Esophagus muscularis mucosa (tissue), 4 donors: ENCODE data around the gene CASP2. TPM values are rescaled to one million over a fixed set of nuclear protein-coding genes. Genes with fewer than 3 reads are reported as not detected.

ENCODE experiments used
- DNase-seq: peaks from one replicate; pipeline ENCODE4 v3.0.0-alpha.2; 2017; ENCODE audit errors: extremely low spot score
- H3K27ac ChIP-seq, 4 donors: fragments of 200-600 bp; sonication (generic); replicated peaks in 1 of 4; 1 replicate in 3 of 4; 2 replicates in 1 of 4; pipeline ENCODE4 v1.5.1; 2016 to 2019; ENCODE audit warnings: mild to moderate bottlenecking in 1 of 4
- H3K27me3 ChIP-seq, 4 donors: fragments of 200-600 bp; sonication (generic); one replicate each; pipeline versions ENCODE4 v1.5.1 to v1.6.0; 2016 to 2019
- H3K36me3 ChIP-seq, 4 donors: fragments of 200-600 bp; sonication (generic); one replicate each; pipeline ENCODE4 v1.5.1; 2016 to 2019
- H3K4me1 ChIP-seq, 4 donors: fragments of 200-600 bp; sonication (generic); one replicate each; pipeline ENCODE4 v1.5.1; 2016 to 2019
- H3K4me3 ChIP-seq, 4 donors: fragments of 200-600 bp; sonication (generic); 1 replicate in 2 of 4; 2 replicates in 2 of 4; pipeline ENCODE4 v1.5.1; 2016 to 2019; ENCODE audit warnings: mild to moderate bottlenecking in 4 of 4, moderate library complexity in 1 of 4
- H3K9me3 ChIP-seq, 4 donors: fragments of 200-600 bp; sonication (generic); 1 replicate in 3 of 4; 2 replicates in 1 of 4; pipeline ENCODE4 v1.5.1; 2016 to 2019
- EP300 ChIP-seq: sonication (generic); formaldehyde crosslinking; IDR thresholded peaks from one replicate; pipeline ENCODE4 v1.6.1; 2017; ENCODE audit warnings: antibody characterized with exemption
- POLR2A ChIP-seq: fragments of 450-650 bp; IDR thresholded peaks from one replicate; pipeline ENCODE4 v1.6.1; 2017; ENCODE audit warnings: antibody characterized with exemption, moderate library complexity, mild to moderate bottlenecking, low read depth
- POLR2AphosphoS5 ChIP-seq, 2 donors: sonication (generic); formaldehyde crosslinking; IDR thresholded peaks; one replicate each; pipeline ENCODE4 v1.6.1; 2017; ENCODE audit warnings: antibody characterized with exemption in 2 of 2
- WGBS: methylation state at CpG from one replicate; pipeline ENCODE4 v1.1.5; 2018; 5-methylcytosine and 5-hydroxymethylcytosine counted together
- intact Hi-C: fragments of 100-400 bp; cut with DNase I; formaldehyde crosslinking; loops from one replicate; pipeline ENCODE4 v1.15.1; 2023
- total RNA-seq, 4 donors: library from RNA; depleted of rRNA; stranded (reverse); fragments of >200 nt; gene quantifications; one replicate each; pipeline versions ENCODE4 v1.1.0 to v1.2.1, GENCODE V29; 2016
- TF ChIP-seq, protein P1 (sequence below), 3 experiments: fragments of 200-600 bp in 2 of 3; fragments of 450-650 bp in 1 of 3; sonication (generic) in 2 of 3; IDR thresholded peaks; one replicate each; pipeline ENCODE4 v1.5.1; 2017 to 2019; ENCODE audit warnings: antibody characterized with exemption in 3 of 3, mild to moderate bottlenecking in 2 of 3, moderate library complexity in 1 of 3

The CASP2 gene
- total RNA-seq, 4 donors from 2014 or later, result 7.1 to 11.7 (median 9.0) TPM

DNA sequence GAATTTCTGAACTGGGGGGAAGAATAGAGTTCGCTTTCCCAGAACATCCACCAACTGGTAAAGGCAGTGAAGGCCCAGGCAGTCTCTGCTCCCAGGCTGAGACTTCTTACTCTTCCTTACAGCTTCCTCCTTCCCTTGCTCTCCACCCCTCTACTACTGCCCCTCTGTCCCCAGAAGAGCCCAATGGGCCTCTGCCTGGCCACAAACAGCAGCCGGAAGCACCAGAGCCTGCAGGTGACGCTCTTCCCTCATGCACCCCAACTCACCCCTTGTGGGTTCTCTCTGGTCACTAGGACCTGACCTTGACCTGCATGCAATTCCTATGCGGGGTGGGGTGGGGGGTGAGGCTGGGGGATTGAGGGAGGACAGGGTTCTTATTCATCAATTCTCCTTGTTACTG lies 57.9 kb downstream of the CASP2 start:
- Histone ChIP-seq H3K4me1 (peaks cover 0 to 8% (median 6%) of the 10 kb centered on the region in 4 donors), H3K36me3 (no peaks in the 10 kb centered on the region), H3K9me3 (no peaks in the 10 kb centered on the region), H3K4me3 (no peak overlapping the region), H3K27me3 (peaks cover 0 to 38% (median 5%) of the 10 kb centered on the region in 4 donors), H3K27ac (no peak overlapping the region)
- intact Hi-C loops, result no loop called here
- WGBS, result 79% methylated on average over 4 of the region's 4 CpGs
- TF ChIP-seq POLR2A (no peak), EP300 (no peak), POLR2AphosphoS5 (IDR thresholded peaks at IDR 0.05) (no peak)
- TF ChIP-seq, protein P1, sequence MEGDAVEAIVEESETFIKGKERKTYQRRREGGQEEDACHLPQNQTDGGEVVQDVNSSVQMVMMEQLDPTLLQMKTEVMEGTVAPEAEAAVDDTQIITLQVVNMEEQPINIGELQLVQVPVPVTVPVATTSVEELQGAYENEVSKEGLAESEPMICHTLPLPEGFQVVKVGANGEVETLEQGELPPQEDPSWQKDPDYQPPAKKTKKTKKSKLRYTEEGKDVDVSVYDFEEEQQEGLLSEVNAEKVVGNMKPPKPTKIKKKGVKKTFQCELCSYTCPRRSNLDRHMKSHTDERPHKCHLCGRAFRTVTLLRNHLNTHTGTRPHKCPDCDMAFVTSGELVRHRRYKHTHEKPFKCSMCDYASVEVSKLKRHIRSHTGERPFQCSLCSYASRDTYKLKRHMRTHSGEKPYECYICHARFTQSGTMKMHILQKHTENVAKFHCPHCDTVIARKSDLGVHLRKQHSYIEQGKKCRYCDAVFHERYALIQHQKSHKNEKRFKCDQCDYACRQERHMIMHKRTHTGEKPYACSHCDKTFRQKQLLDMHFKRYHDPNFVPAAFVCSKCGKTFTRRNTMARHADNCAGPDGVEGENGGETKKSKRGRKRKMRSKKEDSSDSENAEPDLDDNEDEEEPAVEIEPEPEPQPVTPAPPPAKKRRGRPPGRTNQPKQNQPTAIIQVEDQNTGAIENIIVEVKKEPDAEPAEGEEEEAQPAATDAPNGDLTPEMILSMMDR (IDR thresholded peaks at IDR 0.05), result no peak
- no peak for DNase-seq

DNA sequence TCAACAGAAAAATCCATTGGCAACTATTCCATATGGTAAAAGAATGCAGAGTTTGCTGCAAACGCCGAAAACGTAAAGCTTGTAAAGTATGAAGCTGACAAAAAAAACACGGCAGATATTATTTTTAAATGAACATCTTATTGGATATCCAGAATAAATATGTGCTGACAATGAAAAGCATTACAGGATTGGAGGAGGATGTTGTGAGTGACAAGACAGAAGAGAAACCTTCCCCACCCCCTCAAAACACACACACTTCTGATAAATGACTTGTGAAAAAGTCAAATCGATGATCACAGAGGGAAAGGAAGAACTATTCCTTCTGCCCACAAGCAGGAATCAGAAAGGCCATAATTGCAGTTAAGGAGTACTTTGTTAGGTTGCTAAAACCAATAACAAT lies 59.8 kb downstream of the CASP2 start:
- no peak for DNase-seq
- TF ChIP-seq, protein P1 (IDR thresholded peaks at IDR 0.05), result no peak
- TF ChIP-seq POLR2A (no peak), EP300 (no peak), POLR2AphosphoS5 (IDR thresholded peaks at IDR 0.05) (no peak)
- Histone ChIP-seq H3K27me3 (peaks cover 0 to 45% (median 5%) of the 10 kb centered on the region in 4 donors), H3K9me3 (no peaks in the 10 kb centered on the region), H3K4me3 (no peak overlapping the region), H3K36me3 (no peaks in the 10 kb centered on the region), H3K4me1 (peaks cover 0 to 8% (median 6%) of the 10 kb centered on the region in 4 donors), H3K27ac (no peak overlapping the region)
- intact Hi-C loops, result no loop called here
- 58% methylated on average over 5 of the region's 5 CpGs for WGBS

DNA sequence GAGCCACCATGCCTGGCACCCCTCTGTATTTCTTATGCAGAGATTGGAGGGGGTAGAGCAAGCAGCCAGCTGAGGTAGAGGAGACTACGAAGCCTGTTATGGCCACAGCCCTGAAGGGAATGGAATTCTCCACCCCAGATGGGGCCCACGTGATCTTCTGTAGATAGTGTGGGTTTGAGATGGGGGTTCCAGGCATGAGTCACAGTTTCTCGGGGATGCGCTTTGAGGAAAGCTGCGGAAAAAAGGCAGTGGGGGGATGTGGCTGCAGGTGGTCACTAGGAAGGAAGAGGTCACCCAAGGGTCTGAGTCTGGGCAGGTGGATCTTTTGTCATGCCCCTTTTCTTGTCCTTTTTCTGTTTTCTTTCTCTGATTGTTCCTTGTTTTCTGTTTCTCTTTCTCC lies 62.9 kb downstream of the CASP2 start:
- DNase-seq, result no peak
- no peak overlapping the region for H3K27ac ChIP-seq
- H3K36me3 ChIP-seq, result no peaks in the 10 kb centered on the region
- H3K4me3 ChIP-seq, result no peak overlapping the region
- peaks cover 0 to 31% (median under 1%) of the 10 kb centered on the region in 4 donors for H3K27me3 ChIP-seq
- no peaks in the 10 kb centered on the region for H3K4me1 ChIP-seq
- WGBS, result 73% methylated on average over 5 of the region's 5 CpGs
- TF ChIP-seq POLR2A (no peak), POLR2AphosphoS5 (IDR thresholded peaks at IDR 0.05) (no peak), EP300 (no peak)
- TF ChIP-seq, protein P1 (IDR thresholded peaks at IDR 0.05), result no peak
- intact Hi-C loops, result no loop called here
- H3K9me3 ChIP-seq, result no peaks in the 10 kb centered on the region

DNA sequence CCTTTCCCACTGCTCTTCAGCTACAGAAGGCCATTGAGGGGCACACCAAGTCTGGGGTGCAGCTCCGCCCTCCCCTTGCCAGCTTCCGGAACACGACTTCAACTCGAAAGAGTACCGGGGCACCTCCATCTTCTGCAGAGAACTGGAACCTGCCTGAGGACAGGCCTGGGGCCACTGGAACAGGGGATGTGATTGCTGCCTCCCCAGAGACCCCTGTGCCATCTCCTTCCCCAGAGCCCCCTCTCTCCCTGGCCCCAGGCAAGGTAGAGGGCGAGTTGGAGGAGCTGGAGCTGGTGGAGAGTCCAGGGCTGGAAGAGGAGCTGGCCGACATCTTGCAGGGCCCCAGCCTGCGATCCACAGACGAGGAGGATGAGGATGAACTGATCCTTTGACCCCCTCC lies 63.4 kb downstream of the CASP2 start:
- H3K27me3 ChIP-seq, result peaks cover 0 to 26% (median 0%) of the 10 kb centered on the region in 4 donors
- H3K4me3 ChIP-seq, result no peak overlapping the region
- no peak for TF ChIP-seq EP300
- TF ChIP-seq, protein P1 (IDR thresholded peaks at IDR 0.05), result no peak
- TF ChIP-seq POLR2AphosphoS5 (IDR thresholded peaks at IDR 0.05), result no peak
- TF ChIP-seq POLR2A, result no peak
- 90% methylated on average over 5 of the region's 9 CpGs for WGBS
- DNase-seq, result no peak
- H3K27ac ChIP-seq, result no peak overlapping the region
- H3K9me3 ChIP-seq, result no peaks in the 10 kb centered on the region
- H3K36me3 ChIP-seq, result no peaks in the 10 kb centered on the region
- intact Hi-C loops, result no loop called here
- no peaks in the 10 kb centered on the region for H3K4me1 ChIP-seq

DNA sequence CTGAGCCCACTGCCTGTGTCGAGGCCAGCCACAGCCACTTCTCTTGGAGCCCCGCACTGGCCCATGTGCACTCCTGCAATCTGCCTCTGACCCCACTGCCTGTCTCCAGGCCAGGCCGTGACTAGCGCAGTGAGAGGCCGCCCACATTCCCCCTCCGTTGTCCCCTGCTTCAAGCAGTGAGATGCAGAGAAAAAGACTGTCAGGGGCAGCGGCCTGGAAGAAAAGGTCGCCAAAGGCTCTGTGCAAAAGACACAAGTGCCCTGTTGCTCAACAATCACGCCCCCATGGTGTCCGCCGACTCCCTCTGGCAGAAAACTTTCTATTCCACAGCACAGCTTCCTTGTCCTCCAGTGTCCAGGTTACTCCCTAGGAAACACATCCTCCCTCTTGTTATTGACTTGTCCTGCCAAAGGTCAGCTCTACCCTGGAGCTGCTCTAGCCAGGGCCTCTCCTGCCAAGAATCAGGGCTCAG lies 64.4 kb downstream of the CASP2 start:
- Histone ChIP-seq H3K27me3 (peaks cover 0 to 24% (median 0%) of the 10 kb centered on the region in 4 donors), H3K4me3 (no peak overlapping the region), H3K27ac (no peak overlapping the region), H3K9me3 (no peaks in the 10 kb centered on the region), H3K4me1 (no peaks in the 10 kb centered on the region), H3K36me3 (no peaks in the 10 kb centered on the region)
- DNase-seq, result no peak
- intact Hi-C loops, result no loop called here
- TF ChIP-seq EP300 (no peak), POLR2A (no peak), POLR2AphosphoS5 (IDR thresholded peaks at IDR 0.05) (no peak)
- TF ChIP-seq, protein P1 (IDR thresholded peaks at IDR 0.05), result no peak
- WGBS, result 72% methylated on average over 7 of the region's 11 CpGs
